GM13976 (cell line): Measurements from ENCODE around the gene DOK1.

ENCODE experiments used
- DNase-seq: peaks from one replicate; pipeline ENCODE4 v3.0.0; 2012; ENCODE audit warnings: low spot score
- CTCF ChIP-seq: IDR thresholded peaks from 2 replicates; pipeline ENCODE4 v1.5.1; 2012; ENCODE audit warnings: borderline replicate concordance, mild to moderate bottlenecking; ENCODE audit not compliant: insufficient read depth; ENCODE audit errors: extremely low read depth, missing control alignments, control extremely low read depth
- in situ Hi-C: fragments of 300-500 bp; cut with MboI; formaldehyde crosslinking; loops from one replicate; pipeline ENCODE4 v1.12.0; 2022; ENCODE audit warnings: low sequenced_read_pairs, mixed read lengths, inconsistent platforms; ENCODE audit not compliant: unreplicated experiment

DOK1 gene

GRCh38 chr2:74573747-74574562, 19.4 kb downstream of the DOK1 start:
- in situ Hi-C loops, result no loop called here
- no peak for TF ChIP-seq CTCF
- DNase-seq, result no peak

- in situ Hi-C loops, result no loop called here
- TF ChIP-seq CTCF, result no peak
These were observed 20.8 kb downstream of the DOK1 start for GRCh38 chr2:74575320-74575719.

GRCh38 chr2:74576211-74576862, 21.8 kb downstream of the DOK1 start:
- DNase-seq, result no peak
- no peak for TF ChIP-seq CTCF
- in situ Hi-C loops, result no loop called here

More at GRCh38 chr2:74575320-74575719, 20.8 kb downstream of the DOK1 start:
- no peak for DNase-seq

GRCh38 chr2:74576863-74577229, 22.3 kb downstream of the DOK1 start:
- DNase-seq, result no peak
- no peak for TF ChIP-seq CTCF
- in situ Hi-C loops, result no loop called here

- DNase-seq, result no peak
- in situ Hi-C loops, result no loop called here
- no peak for TF ChIP-seq CTCF
These were observed 22.9 kb downstream of the DOK1 start for GRCh38 chr2:74577448-74577847.

GRCh38 chr2:74578408-74578807, 23.9 kb downstream of the DOK1 start:
- no peak for TF ChIP-seq CTCF
- in situ Hi-C loops, result no loop called here
- DNase-seq, result no peak
